Epithelial cell of esophagus (primary cell): ENCODE measurements around the gene ARRB1.

Source experiments
- DNase-seq: peaks from one replicate; pipeline ENCODE4 v3.0.0; 2010; ENCODE audit warnings: low read depth
- H3K4me3 ChIP-seq: 2 replicates; pipeline ENCODE4 v1.5.1; 2011; ENCODE audit warnings: mild to moderate bottlenecking, low read length, control low read depth
- TF ChIP-seq, protein P1 (sequence below): IDR thresholded peaks from 2 replicates; pipeline ENCODE4 v1.5.1; 2011; ENCODE audit warnings: low read depth, mild to moderate bottlenecking, low read length, control low read depth, inconsistent platforms; ENCODE audit not compliant: insufficient read depth; ENCODE audit errors: missing control alignments

ARRB1 gene

GRCh38 chr11:75272391-75272790 lies 79.1 kb downstream of the ARRB1 start:
- TF ChIP-seq, protein P1, sequence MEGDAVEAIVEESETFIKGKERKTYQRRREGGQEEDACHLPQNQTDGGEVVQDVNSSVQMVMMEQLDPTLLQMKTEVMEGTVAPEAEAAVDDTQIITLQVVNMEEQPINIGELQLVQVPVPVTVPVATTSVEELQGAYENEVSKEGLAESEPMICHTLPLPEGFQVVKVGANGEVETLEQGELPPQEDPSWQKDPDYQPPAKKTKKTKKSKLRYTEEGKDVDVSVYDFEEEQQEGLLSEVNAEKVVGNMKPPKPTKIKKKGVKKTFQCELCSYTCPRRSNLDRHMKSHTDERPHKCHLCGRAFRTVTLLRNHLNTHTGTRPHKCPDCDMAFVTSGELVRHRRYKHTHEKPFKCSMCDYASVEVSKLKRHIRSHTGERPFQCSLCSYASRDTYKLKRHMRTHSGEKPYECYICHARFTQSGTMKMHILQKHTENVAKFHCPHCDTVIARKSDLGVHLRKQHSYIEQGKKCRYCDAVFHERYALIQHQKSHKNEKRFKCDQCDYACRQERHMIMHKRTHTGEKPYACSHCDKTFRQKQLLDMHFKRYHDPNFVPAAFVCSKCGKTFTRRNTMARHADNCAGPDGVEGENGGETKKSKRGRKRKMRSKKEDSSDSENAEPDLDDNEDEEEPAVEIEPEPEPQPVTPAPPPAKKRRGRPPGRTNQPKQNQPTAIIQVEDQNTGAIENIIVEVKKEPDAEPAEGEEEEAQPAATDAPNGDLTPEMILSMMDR = no peak
- no peak overlapping the region for H3K4me3 ChIP-seq
- no peak for DNase-seq

GRCh38 chr11:75271730-75272129 lies 79.7 kb downstream of the ARRB1 start:
- H3K4me3 ChIP-seq = no peak overlapping the region
- DNase-seq = no peak
- TF ChIP-seq, protein P1 = no peak

DNA sequence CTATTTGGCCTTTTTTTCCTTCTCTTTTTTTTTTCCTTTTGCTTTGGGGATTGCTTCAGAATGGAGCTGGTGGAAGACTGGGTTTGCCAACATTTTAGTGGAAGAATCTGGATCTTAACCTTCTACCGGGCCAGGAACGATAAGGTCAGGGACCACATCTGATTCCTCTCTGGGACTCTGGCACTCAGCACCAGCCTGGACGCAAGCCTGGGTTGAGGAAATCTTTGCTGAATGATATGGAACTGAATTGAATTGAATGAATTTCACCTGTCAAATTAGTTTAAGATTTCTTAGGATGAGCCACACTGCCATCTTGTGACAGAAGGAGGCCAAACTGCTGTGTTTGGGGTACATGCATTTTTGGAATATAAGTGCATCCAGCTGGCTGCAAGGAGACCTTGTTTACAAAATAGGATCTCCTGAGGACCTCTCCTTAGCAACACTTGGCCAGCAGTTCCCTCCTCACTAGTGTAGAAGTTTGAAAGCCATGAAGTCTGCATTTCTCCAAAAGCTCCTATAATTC lies 80.5 kb downstream of the ARRB1 start:
- peak; percentile 26 for DNase-seq
- TF ChIP-seq, protein P1 = peak; percentile 52
- no peak overlapping the region for H3K4me3 ChIP-seq

DNA sequence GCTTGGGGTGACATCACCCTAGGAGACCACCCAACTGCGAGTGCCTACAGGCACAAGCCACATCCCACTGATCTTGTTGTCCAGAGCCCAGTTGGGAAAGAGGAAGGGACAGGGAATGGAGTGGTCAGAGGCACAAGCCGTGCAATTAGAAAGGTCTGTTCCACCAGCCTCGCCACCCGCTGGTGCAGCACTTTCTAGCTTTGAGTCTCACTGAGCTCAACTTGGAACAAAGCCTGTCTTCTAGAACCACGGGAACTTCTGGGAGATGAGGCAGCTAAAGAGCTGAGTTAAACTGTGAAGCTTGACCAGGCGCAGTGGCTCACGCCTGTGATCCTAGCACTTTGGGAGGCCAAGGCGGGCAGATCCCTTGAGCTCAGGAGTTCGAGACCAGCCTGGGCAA lies 81.6 kb downstream of the ARRB1 start:
- TF ChIP-seq, protein P1 = no peak
- DNase-seq = no peak
- no peak overlapping the region for H3K4me3 ChIP-seq

DNA sequence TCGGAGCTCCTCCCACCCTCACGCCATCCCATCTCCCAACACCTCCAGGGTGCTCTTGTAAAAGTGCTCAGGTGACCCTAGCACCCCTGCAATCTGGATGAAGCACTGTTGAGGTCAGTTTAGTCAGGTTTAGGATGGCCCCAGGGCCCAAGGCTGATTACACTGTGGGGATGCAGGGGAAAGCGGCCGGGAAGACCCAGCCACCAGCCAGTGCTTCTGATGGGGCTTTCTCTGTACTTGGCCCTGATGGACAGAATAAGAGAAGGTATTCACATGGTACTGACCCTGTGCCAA lies 82.1 kb downstream of the ARRB1 start:
- no peak overlapping the region for H3K4me3 ChIP-seq
- TF ChIP-seq, protein P1 = no peak
- no peak for DNase-seq

GRCh38 chr11:75268626-75269366 lies 82.7 kb downstream of the ARRB1 start:
- DNase-seq = no peak
- H3K4me3 ChIP-seq = no peak overlapping the region
- TF ChIP-seq, protein P1 = no peak
